ENCODE data around the gene CELF4. TPM values are rescaled to one million over a fixed set of nuclear protein-coding genes. Genes with fewer than 3 reads are reported as not detected.

The CELF4 gene
- total RNA-seq, 1 experiment from 2014 or later: 0.40 TPM

GRCh38 chr18:37552286-37552685, 13.3 kb downstream of the CELF4 start:
- Histone ChIP-seq H3K79me2 (ENCODE audit: low read length) (no peaks in the 10 kb centered on the region), H3K4me3 (ENCODE audit: low read length) (no peak overlapping the region), H2AFZ (ENCODE audit: low read length) (no peak overlapping the region), H3K4me2 (ENCODE audit: low read length) (no peak overlapping the region), H3K9me3 (ENCODE audit: low read length) (no peaks in the 10 kb centered on the region), H3K4me1 (ENCODE audit: insufficient read depth, low read length) (no peaks in the 10 kb centered on the region), H4K20me1 (ENCODE audit: low read length) (no peaks in the 10 kb centered on the region), H3K9ac (ENCODE audit: low read length) (no peak overlapping the region), H3K9me2 (replicated peaks; ENCODE audit: low read length) (no peaks in the 10 kb centered on the region), H3K27ac (ENCODE audit: low read length) (no peak overlapping the region), H3F3A (ENCODE audit: low read length, unreplicated experiment) (no peaks in the 10 kb centered on the region), H3K27me3 (ENCODE audit: low read length) (0 out of 2 replicates have a peak, but pooled peaks cover 3% of the 10 kb centered on the region), H3K36me3 (ENCODE audit: low read depth, low read length) (no peaks in the 10 kb centered on the region)
- ChIA-PET POLR2A (ENCODE audit: unreplicated experiment) (no interaction called here), CTCF (no interaction called here)
- intact Hi-C loops (cut with micrococcal nuclease): no loop called here
- no peak for ATAC-seq
- no peak for DNase-seq
- BruUV-seq (replicated peaks): no TSS peak
- TF ChIP-seq CTCF (conservative IDR thresholded peaks at IDR 0.05; ENCODE audit: low read depth, low read length): no peak
- TF ChIP-seq EZH2phosphoT487 (IDR thresholded peaks at IDR 0.05; ENCODE audit: borderline replicate concordance, low read length): no peak
- TF ChIP-seq EZH2 (IDR thresholded peaks at IDR 0.05; ENCODE audit: low read length, unreplicated experiment): no peak

DNA sequence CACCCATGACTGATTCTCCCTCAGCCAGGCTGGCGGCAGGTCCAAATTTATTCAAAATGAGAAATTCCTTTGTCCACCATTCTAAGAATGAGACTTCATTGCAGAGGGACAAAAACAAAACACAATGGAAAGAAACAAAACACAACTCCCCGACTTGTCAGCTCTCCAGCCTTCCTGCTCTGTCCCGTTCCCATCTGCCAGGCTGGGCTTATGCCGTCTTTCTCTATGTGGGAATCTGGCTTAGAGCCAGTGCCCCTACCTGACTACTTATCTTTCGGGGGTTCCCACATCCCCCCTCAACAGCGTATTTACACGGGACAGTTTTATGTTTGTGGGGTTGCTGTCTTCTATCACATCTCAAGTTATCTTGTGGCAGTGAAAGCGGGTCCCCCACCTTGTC, 13.8 kb downstream of the CELF4 start:
- no TSS peak for BruUV-seq (replicated peaks)
- H3K27me3 ChIP-seq (ENCODE audit: low read length): 0 out of 2 replicates have a peak, but pooled peaks cover 3% of the 10 kb centered on the region
- H3F3A ChIP-seq (ENCODE audit: low read length, unreplicated experiment): no peaks in the 10 kb centered on the region
- no peak overlapping the region for H2AFZ ChIP-seq (ENCODE audit: low read length)
- no peaks in the 10 kb centered on the region for H4K20me1 ChIP-seq (ENCODE audit: low read length)
- CTCF ChIA-PET: no interaction called here
- no peaks in the 10 kb centered on the region for H3K36me3 ChIP-seq (ENCODE audit: low read depth, low read length)
- no peaks in the 10 kb centered on the region for H3K4me1 ChIP-seq (ENCODE audit: insufficient read depth, low read length)
- intact Hi-C loops (cut with micrococcal nuclease): no loop called here
- ATAC-seq (no peak), DNase-seq (no peak)
- no peak overlapping the region for H3K9ac ChIP-seq (ENCODE audit: low read length)
- no peak overlapping the region for H3K4me2 ChIP-seq (ENCODE audit: low read length)
- H3K79me2 ChIP-seq (ENCODE audit: low read length): no peaks in the 10 kb centered on the region
- TF ChIP-seq EZH2 (IDR thresholded peaks at IDR 0.05; ENCODE audit: low read length, unreplicated experiment): no peak
- no peak for TF ChIP-seq CTCF (conservative IDR thresholded peaks at IDR 0.05; ENCODE audit: low read depth, low read length)
- TF ChIP-seq EZH2phosphoT487 (IDR thresholded peaks at IDR 0.05; ENCODE audit: borderline replicate concordance, low read length): no peak
- no peaks in the 10 kb centered on the region for H3K9me3 ChIP-seq (ENCODE audit: low read length)
- no peak overlapping the region for H3K27ac ChIP-seq (ENCODE audit: low read length)
- no peaks in the 10 kb centered on the region for H3K9me2 ChIP-seq (replicated peaks; ENCODE audit: low read length)
- H3K4me3 ChIP-seq (ENCODE audit: low read length): no peak overlapping the region
- POLR2A ChIA-PET (ENCODE audit: unreplicated experiment): no interaction called here

DNA sequence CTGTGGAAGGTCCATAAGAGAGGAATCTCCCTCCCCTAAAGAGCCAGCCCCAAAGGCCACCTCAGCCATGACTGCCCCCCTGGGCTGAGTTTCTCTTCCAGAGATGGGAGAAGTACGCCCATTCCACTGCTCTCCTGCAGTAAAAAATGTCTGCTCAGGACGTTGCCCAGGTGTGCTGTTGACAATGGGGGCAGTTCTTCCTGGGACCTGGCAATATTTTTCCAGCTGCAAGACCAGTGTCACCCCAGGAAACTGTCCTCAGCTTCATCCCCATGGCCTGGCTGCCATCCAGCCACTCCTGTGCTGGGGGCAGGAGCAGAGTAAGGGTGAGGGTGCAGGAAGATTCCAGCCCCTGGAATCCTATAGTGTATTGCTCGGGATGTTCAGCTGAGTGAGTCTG, 14.3 kb downstream of the CELF4 start:
- no peaks in the 10 kb centered on the region for H3F3A ChIP-seq (ENCODE audit: low read length, unreplicated experiment)
- H3K79me2 ChIP-seq (ENCODE audit: low read length): no peaks in the 10 kb centered on the region
- H3K36me3 ChIP-seq (ENCODE audit: low read depth, low read length): no peaks in the 10 kb centered on the region
- H3K9ac ChIP-seq (ENCODE audit: low read length): no peak overlapping the region
- H3K4me1 ChIP-seq (ENCODE audit: insufficient read depth, low read length): no peaks in the 10 kb centered on the region
- H2AFZ ChIP-seq (ENCODE audit: low read length): no peak overlapping the region
- no peaks in the 10 kb centered on the region for H3K9me3 ChIP-seq (ENCODE audit: low read length)
- ATAC-seq (no peak), DNase-seq (no peak)
- BruUV-seq (replicated peaks): no TSS peak
- 0 out of 2 replicates have a peak, but pooled peaks cover 3% of the 10 kb centered on the region for H3K27me3 ChIP-seq (ENCODE audit: low read length)
- H3K4me2 ChIP-seq (ENCODE audit: low read length): no peak overlapping the region
- H3K9me2 ChIP-seq (replicated peaks; ENCODE audit: low read length): no peaks in the 10 kb centered on the region
- ChIA-PET CTCF (no interaction called here), POLR2A (ENCODE audit: unreplicated experiment) (no interaction called here)
- intact Hi-C loops (cut with micrococcal nuclease): no loop called here
- no peaks in the 10 kb centered on the region for H4K20me1 ChIP-seq (ENCODE audit: low read length)
- TF ChIP-seq CTCF (conservative IDR thresholded peaks at IDR 0.05; ENCODE audit: low read depth, low read length) (no peak), EZH2phosphoT487 (IDR thresholded peaks at IDR 0.05; ENCODE audit: borderline replicate concordance, low read length) (no peak), EZH2 (IDR thresholded peaks at IDR 0.05; ENCODE audit: low read length, unreplicated experiment) (no peak)
- H3K4me3 ChIP-seq (ENCODE audit: low read length): no peak overlapping the region
- no peak overlapping the region for H3K27ac ChIP-seq (ENCODE audit: low read length)

Data from PC-3 (cell line).